HepG2 (cell line): ENCODE data around the gene NHERF2. TPM values are rescaled to one million over a fixed set of nuclear protein-coding genes. Genes with fewer than 3 reads are reported as not detected.

Experiments
- EED ChIP-seq: sonication (generic); formaldehyde crosslinking; IDR thresholded peaks from 2 replicates; pipeline ENCODE4 v1.5.0; 2020; ENCODE audit warnings: mild to moderate bottlenecking, missing genetic modification reagents
- HOXA3 ChIP-seq: sonication (generic); formaldehyde crosslinking; IDR thresholded peaks from 2 replicates; pipeline ENCODE4 v1.5.0; 2020; ENCODE audit warnings: missing genetic modification reagents
- KDM4B ChIP-seq: sonication (generic); formaldehyde crosslinking; IDR thresholded peaks from 2 replicates; pipeline ENCODE4 v1.4.0; 2020; ENCODE audit warnings: missing genetic modification reagents
- NFE2L1 ChIP-seq: sonication (generic); formaldehyde crosslinking; IDR thresholded peaks from 2 replicates; pipeline ENCODE4 v1.4.0; 2020; ENCODE audit warnings: missing genetic modification reagents, mild to moderate bottlenecking, borderline replicate concordance
- PHB2 ChIP-seq: fragments of 450-650 bp; IDR thresholded peaks from 2 replicates; pipeline ENCODE4 v1.6.1; 2018; ENCODE audit not compliant: partially characterized antibody
- PLRG1 ChIP-seq: fragments of 450-650 bp; conservative IDR thresholded peaks from 2 replicates; pipeline ENCODE4 v1.6.1; 2016
- RFXANK ChIP-seq: IDR thresholded peaks from 2 replicates; pipeline ENCODE4 v1.6.1; 2016
- ZBTB1 ChIP-seq: sonication (generic); formaldehyde crosslinking; IDR thresholded peaks from 2 replicates; pipeline ENCODE4 v1.4.0; 2020; ENCODE audit warnings: missing genetic modification reagents, borderline replicate concordance
- ZBTB20 ChIP-seq: sonication (generic); formaldehyde crosslinking; IDR thresholded peaks from 2 replicates; pipeline ENCODE4 v1.8.1; 2023; ENCODE audit warnings: missing genetic modification reagents, low read depth, mild to moderate bottlenecking, borderline replicate concordance
- ZNF616 ChIP-seq: sonication (generic); formaldehyde crosslinking; IDR thresholded peaks from 2 replicates; pipeline ENCODE4 v1.5.0; 2020; ENCODE audit warnings: low read depth, mild to moderate bottlenecking, missing genetic modification reagents
- ZNF775 ChIP-seq: sonication (generic); formaldehyde crosslinking; IDR thresholded peaks from 2 replicates; pipeline ENCODE4 v1.4.0; 2020; ENCODE audit warnings: missing genetic modification reagents, mild to moderate bottlenecking, moderate library complexity, borderline replicate concordance
- ZNF788 ChIP-seq: sonication (generic); formaldehyde crosslinking; IDR thresholded peaks from 2 replicates; pipeline ENCODE4 v1.5.0; 2020; ENCODE audit warnings: mild to moderate bottlenecking, missing genetic modification reagents, borderline replicate concordance
- polyA plus RNA-seq, 8 experiments: library from polyadenylated mRNA; depleted of rRNA in 3 of 8; stranded (reverse) in 7 of 8; unstranded in 1 of 8; fragments of >200 nt; fragmentation: Illumina TruSeq in 4 of 8; extraction: Trizol in 4 of 8; gene quantifications; 2 replicates each; pipeline versions ENCODE4 v1.2.1 to v1.2.3, GENCODE V29; 2011 to 2016; ENCODE audit warnings: low read depth in 4 of 8, missing spikeins in 1 of 8, mixed read lengths in 1 of 8; ENCODE audit not compliant: insufficient read depth in 1 of 8
- total RNA-seq, 5 experiments: library from RNA; depleted of rRNA; stranded (reverse); fragments of >200 nt; fragmentation: Illumina TruSeq; extraction: Trizol; gene quantifications; 2 replicates each; pipeline ENCODE4 v1.2.3, GENCODE V29; 2016; ENCODE audit warnings: low read depth in 1 of 5
- TF ChIP-seq, protein P1 (sequence below): sonication (generic); formaldehyde crosslinking; IDR thresholded peaks from 2 replicates; pipeline ENCODE4 v1.4.0; 2020; ENCODE audit warnings: missing genetic modification reagents, borderline replicate concordance
- TF ChIP-seq, protein P2 (sequence below): sonication (generic); formaldehyde crosslinking; IDR thresholded peaks from 2 replicates; pipeline ENCODE4 v1.4.0; 2020; ENCODE audit warnings: missing genetic modification reagents
- TF ChIP-seq, protein P3 (sequence below): sonication (generic); formaldehyde crosslinking; IDR thresholded peaks from 2 replicates; pipeline ENCODE4 v1.4.0; 2020; ENCODE audit warnings: missing genetic modification reagents
- TF ChIP-seq, protein P4 (sequence below): sonication (generic); formaldehyde crosslinking; IDR thresholded peaks from 2 replicates; pipeline ENCODE4 v1.4.0; 2020; ENCODE audit warnings: mild to moderate bottlenecking, missing genetic modification reagents
- TF ChIP-seq, protein P5 (sequence below): sonication (generic); formaldehyde crosslinking; IDR thresholded peaks from 2 replicates; pipeline ENCODE4 v1.5.0; 2020; ENCODE audit warnings: mild to moderate bottlenecking, missing genetic modification reagents
- TF ChIP-seq, protein P6 (sequence below): IDR thresholded peaks from 2 replicates; pipeline ENCODE4 v1.6.1; 2016; ENCODE audit warnings: mild to moderate bottlenecking, missing biosample characterization, missing genetic modification reagents
- TF ChIP-seq, protein P7 (sequence below): sonication (generic); formaldehyde crosslinking; IDR thresholded peaks from 2 replicates; pipeline ENCODE4 v1.5.0; 2020; ENCODE audit warnings: missing genetic modification reagents

NHERF2 gene
- total and polyA plus RNA-seq, 2 of the 13 experiments (the other 11 are each of a cell fraction or from before 2014, with no cell fraction given), result 23.7 to 39.3 TPM

DNA sequence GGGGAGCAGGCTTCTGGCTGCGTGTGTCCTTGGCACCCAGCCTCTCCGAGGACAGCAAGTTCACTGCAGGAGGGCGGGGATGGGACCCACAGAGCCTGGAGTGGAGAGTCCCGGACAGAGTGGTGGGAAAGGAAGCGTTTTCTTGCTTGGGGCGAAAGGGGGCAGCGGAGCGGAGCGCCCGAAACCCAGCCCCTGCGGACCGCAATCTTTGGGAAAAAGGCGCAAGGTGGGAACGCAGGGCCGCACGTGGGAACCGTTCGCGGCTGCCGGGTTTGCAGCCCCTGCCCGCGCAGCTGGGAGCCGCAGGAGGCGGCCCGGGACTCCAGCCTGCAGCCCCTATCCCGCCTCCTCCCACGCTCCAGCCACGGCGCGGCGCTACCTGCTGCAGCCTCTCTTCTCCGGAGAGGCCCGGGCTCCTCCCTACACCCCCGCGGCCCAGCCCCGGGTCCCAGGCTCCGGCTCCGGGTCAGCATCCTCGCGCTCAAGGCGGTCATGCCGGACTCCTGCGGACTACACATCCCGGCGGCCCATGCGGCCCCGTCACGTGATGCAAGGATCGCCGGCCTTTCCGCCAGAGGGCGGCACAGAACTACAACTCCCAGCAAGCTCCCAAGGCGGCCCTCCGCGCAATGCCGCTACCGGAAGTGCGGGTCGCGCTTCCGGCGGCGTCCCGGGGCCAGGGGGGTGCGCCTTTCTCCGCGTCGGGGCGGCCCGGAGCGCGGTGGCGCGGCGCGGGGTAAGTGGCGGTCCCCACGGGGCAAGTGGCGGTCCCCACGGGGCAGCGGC is 20.8 kb downstream of the NHERF2 start, which contains the start of the genes NTHL1 and TSC2 (continued):
- TF ChIP-seq, protein P1, sequence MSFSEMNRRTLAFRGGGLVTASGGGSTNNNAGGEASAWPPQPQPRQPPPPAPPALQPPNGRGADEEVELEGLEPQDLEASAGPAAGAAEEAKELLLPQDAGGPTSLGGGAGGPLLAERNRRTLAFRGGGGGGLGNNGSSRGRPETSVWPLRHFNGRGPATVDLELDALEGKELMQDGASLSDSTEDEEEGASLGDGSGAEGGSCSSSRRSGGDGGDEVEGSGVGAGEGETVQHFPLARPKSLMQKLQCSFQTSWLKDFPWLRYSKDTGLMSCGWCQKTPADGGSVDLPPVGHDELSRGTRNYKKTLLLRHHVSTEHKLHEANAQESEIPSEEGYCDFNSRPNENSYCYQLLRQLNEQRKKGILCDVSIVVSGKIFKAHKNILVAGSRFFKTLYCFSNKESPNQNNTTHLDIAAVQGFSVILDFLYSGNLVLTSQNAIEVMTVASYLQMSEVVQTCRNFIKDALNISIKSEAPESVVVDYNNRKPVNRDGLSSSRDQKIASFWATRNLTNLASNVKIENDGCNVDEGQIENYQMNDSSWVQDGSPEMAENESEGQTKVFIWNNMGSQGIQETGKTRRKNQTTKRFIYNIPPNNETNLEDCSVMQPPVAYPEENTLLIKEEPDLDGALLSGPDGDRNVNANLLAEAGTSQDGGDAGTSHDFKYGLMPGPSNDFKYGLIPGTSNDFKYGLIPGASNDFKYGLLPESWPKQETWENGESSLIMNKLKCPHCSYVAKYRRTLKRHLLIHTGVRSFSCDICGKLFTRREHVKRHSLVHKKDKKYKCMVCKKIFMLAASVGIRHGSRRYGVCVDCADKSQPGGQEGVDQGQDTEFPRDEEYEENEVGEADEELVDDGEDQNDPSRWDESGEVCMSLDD (CRISPR knock-in tag), result no peak
- TF ChIP-seq ZNF616 (CRISPR knock-in tag), result 0 out of 2 replicates have a peak, but pooled peaks have one; percentile 17
- TF ChIP-seq, protein P2, sequence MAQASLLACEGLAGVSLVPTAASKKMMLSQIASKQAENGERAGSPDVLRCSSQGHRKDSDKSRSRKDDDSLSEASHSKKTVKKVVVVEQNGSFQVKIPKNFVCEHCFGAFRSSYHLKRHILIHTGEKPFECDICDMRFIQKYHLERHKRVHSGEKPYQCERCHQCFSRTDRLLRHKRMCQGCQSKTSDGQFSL (CRISPR knock-in tag), result peak; percentile 77
- 0 out of 2 replicates have a peak, but pooled peaks have one; percentile 25 for TF ChIP-seq KDM4B (CRISPR knock-in tag)
- TF ChIP-seq PHB2, result no peak
- no peak; the same call in 1 of the 2 replicates for TF ChIP-seq ZNF775 (CRISPR knock-in tag)
- peak; percentile 19; the same call in 1 of the 2 replicates for TF ChIP-seq ZNF788 (CRISPR knock-in tag)
- TF ChIP-seq, protein P3, sequence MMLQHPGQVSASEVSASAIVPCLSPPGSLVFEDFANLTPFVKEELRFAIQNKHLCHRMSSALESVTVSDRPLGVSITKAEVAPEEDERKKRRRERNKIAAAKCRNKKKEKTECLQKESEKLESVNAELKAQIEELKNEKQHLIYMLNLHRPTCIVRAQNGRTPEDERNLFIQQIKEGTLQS (CRISPR knock-in tag), result no peak
- TF ChIP-seq, protein P4, sequence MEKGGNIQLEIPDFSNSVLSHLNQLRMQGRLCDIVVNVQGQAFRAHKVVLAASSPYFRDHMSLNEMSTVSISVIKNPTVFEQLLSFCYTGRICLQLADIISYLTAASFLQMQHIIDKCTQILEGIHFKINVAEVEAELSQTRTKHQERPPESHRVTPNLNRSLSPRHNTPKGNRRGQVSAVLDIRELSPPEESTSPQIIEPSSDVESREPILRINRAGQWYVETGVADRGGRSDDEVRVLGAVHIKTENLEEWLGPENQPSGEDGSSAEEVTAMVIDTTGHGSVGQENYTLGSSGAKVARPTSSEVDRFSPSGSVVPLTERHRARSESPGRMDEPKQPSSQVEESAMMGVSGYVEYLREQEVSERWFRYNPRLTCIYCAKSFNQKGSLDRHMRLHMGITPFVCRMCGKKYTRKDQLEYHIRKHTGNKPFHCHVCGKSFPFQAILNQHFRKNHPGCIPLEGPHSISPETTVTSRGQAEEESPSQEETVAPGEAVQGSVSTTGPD, result no peak
- TF ChIP-seq ZBTB20, result no peak
- TF ChIP-seq, protein P5, sequence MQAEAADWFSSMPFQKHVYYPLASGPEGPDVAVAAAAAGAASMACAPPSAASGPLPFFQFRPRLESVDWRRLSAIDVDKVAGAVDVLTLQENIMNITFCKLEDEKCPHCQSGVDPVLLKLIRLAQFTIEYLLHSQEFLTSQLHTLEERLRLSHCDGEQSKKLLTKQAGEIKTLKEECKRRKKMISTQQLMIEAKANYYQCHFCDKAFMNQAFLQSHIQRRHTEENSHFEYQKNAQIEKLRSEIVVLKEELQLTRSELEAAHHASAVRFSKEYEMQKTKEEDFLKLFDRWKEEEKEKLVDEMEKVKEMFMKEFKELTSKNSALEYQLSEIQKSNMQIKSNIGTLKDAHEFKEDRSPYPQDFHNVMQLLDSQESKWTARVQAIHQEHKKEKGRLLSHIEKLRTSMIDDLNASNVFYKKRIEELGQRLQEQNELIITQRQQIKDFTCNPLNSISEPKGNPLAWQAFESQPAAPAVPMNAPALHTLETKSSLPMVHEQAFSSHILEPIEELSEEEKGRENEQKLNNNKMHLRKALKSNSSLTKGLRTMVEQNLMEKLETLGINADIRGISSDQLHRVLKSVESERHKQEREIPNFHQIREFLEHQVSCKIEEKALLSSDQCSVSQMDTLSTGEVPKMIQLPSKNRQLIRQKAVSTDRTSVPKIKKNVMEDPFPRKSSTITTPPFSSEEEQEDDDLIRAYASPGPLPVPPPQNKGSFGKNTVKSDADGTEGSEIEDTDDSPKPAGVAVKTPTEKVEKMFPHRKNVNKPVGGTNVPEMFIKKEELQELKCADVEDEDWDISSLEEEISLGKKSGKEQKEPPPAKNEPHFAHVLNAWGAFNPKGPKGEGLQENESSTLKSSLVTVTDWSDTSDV, result peak; percentile 81
- TF ChIP-seq ZBTB1 (CRISPR knock-in tag), result no peak
- no peak for TF ChIP-seq PLRG1
- TF ChIP-seq, protein P6, sequence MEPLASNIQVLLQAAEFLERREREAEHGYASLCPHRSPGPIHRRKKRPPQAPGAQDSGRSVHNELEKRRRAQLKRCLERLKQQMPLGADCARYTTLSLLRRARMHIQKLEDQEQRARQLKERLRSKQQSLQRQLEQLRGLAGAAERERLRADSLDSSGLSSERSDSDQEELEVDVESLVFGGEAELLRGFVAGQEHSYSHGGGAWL (CRISPR knock-in tag), result no peak; the same call in 1 of the 2 replicates
- TF ChIP-seq HOXA3 (CRISPR knock-in tag), result peak; percentile 94
- TF ChIP-seq NFE2L1 (CRISPR knock-in tag), result peak; percentile 16; the same call in 1 of the 2 replicates
- no peak for TF ChIP-seq RFXANK
- TF ChIP-seq, protein P7, sequence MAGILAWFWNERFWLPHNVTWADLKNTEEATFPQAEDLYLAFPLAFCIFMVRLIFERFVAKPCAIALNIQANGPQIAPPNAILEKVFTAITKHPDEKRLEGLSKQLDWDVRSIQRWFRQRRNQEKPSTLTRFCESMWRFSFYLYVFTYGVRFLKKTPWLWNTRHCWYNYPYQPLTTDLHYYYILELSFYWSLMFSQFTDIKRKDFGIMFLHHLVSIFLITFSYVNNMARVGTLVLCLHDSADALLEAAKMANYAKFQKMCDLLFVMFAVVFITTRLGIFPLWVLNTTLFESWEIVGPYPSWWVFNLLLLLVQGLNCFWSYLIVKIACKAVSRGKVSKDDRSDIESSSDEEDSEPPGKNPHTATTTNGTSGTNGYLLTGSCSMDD (CRISPR knock-in tag), result 0 out of 2 replicates have a peak, but pooled peaks have one; percentile 60
- TF ChIP-seq EED, result 0 out of 2 replicates have a peak, but pooled peaks have one; percentile 0
